Muscle layer of duodenum (tissue), 2 donors: ENCODE measurements around the gene SPRYD7.
"Not testable (repeated sequence)": the region's sequence is repeated elsewhere in the genome, so short reads cannot be mapped to it uniquely, and the experiment has no call there.

Source experiments
- H3K27ac ChIP-seq: one replicate; pipeline ENCODE4 v1.7.0; 2013; ENCODE audit warnings: mild to moderate bottlenecking, low read length
- H3K27me3 ChIP-seq: one replicate; pipeline ENCODE4 v1.7.0; 2013; ENCODE audit warnings: low read depth, mild to moderate bottlenecking, control low read depth, low read length
- H3K36me3 ChIP-seq, 2 donors: one replicate each; pipeline ENCODE4 v1.7.0; 2013; ENCODE audit warnings: low read length in 2 of 2, control low read depth in 1 of 2, mild to moderate bottlenecking in 1 of 2; ENCODE audit not compliant: insufficient read depth in 2 of 2, control insufficient read depth in 1 of 2
- H3K4me1 ChIP-seq, 2 donors: one replicate each; pipeline ENCODE4 v1.7.0; 2013; ENCODE audit warnings: low read length in 2 of 2, mild to moderate bottlenecking in 2 of 2, control low read depth in 1 of 2, moderate library complexity in 1 of 2; ENCODE audit not compliant: insufficient read depth in 2 of 2, control insufficient read depth in 1 of 2
- H3K4me3 ChIP-seq, 2 donors: one replicate each; pipeline ENCODE4 v1.7.0; 2013; ENCODE audit warnings: low read length in 2 of 2, low read depth in 1 of 2, mild to moderate bottlenecking in 1 of 2
- H3K9me3 ChIP-seq, 2 donors: one replicate each; pipeline ENCODE4 v1.7.0; 2013; ENCODE audit warnings: low read length in 2 of 2, control low read depth in 1 of 2, mild to moderate bottlenecking in 1 of 2; ENCODE audit not compliant: control insufficient read depth in 1 of 2
- donor health status: healthy.

The SPRYD7 gene

GRCh38 chr13:49932066-49932465 is 4.1 kb downstream of the SPRYD7 start:
- Histone ChIP-seq H3K27ac (no peak overlapping the region), H3K27me3 (no peaks in the 10 kb centered on the region), H3K9me3 (no peaks in the 10 kb centered on the region), H3K36me3 (peaks cover 0 to 14% of the 10 kb centered on the region in 2 donors), H3K4me1 (peaks cover 4 to 30% of the 10 kb centered on the region in 2 donors), H3K4me3 (no peak overlapping the region)

GRCh38 chr13:49927755-49928154 is 8.4 kb downstream of the SPRYD7 start:
- H3K4me1 ChIP-seq = peaks cover 0 to 4% of the 10 kb centered on the region in 2 donors
- H3K9me3 ChIP-seq = no peaks in the 10 kb centered on the region
- H3K36me3 ChIP-seq = peaks cover 8 to 34% of the 10 kb centered on the region in 2 donors
- H3K4me3 ChIP-seq = no peak overlapping the region
- H3K27me3 ChIP-seq = no peaks in the 10 kb centered on the region
- H3K27ac ChIP-seq = no peak overlapping the region

GRCh38 chr13:49925881-49926418 is 10.2 kb downstream of the SPRYD7 start:
- H3K36me3 ChIP-seq = peaks cover 11 to 44% of the 10 kb centered on the region in 2 donors
- H3K4me3 ChIP-seq = no peak overlapping the region
- H3K27ac ChIP-seq = no peak overlapping the region
- H3K4me1 ChIP-seq = no peaks in the 10 kb centered on the region
- no peaks in the 10 kb centered on the region for H3K9me3 ChIP-seq
- no peaks in the 10 kb centered on the region for H3K27me3 ChIP-seq

- peaks cover 15 to 34% of the 10 kb centered on the region in 2 donors for H3K36me3 ChIP-seq
- no peaks in the 10 kb centered on the region for H3K27me3 ChIP-seq
- H3K4me3 ChIP-seq = no peak overlapping the region
- H3K27ac ChIP-seq = no peak overlapping the region
- H3K4me1 ChIP-seq = no peaks in the 10 kb centered on the region
- no peaks in the 10 kb centered on the region for H3K9me3 ChIP-seq
These were observed 13.8 kb downstream of the SPRYD7 start for GRCh38 chr13:49922301-49922700.

GRCh38 chr13:49920969-49921368 is 15.2 kb downstream of the SPRYD7 start:
- peaks cover 20 to 30% of the 10 kb centered on the region in 2 donors for H3K36me3 ChIP-seq
- H3K27me3 ChIP-seq, H3K27ac ChIP-seq, H3K9me3 ChIP-seq, H3K4me1 ChIP-seq, H3K4me3 ChIP-seq: not testable (repeated sequence)

- H3K4me1 ChIP-seq, H3K27me3 ChIP-seq, H3K27ac ChIP-seq, H3K9me3 ChIP-seq, H3K4me3 ChIP-seq: not testable (repeated sequence)
- H3K36me3 ChIP-seq = peaks cover 19 to 28% of the 10 kb centered on the region in 2 donors
These were observed 18.0 kb downstream of the SPRYD7 start for GRCh38 chr13:49918106-49918505.

- peaks cover 20 to 23% of the 10 kb centered on the region in 2 donors for H3K36me3 ChIP-seq
- no peak overlapping the region for H3K27ac ChIP-seq
- no peak overlapping the region for H3K4me3 ChIP-seq
- H3K9me3 ChIP-seq = no peaks in the 10 kb centered on the region
- no peaks in the 10 kb centered on the region for H3K4me1 ChIP-seq
- no peaks in the 10 kb centered on the region for H3K27me3 ChIP-seq
These were observed 21.2 kb downstream of the SPRYD7 start for GRCh38 chr13:49914947-49915346.

- Histone ChIP-seq H3K4me3 (no peak overlapping the region), H3K36me3 (peaks cover 5 to 8% of the 10 kb centered on the region in 2 donors), H3K27me3 (no peaks in the 10 kb centered on the region), H3K4me1 (no peaks in the 10 kb centered on the region), H3K27ac (no peak overlapping the region), H3K9me3 (no peaks in the 10 kb centered on the region)
These were observed 27.5 kb downstream of the SPRYD7 start for GRCh38 chr13:49908637-49909036.

GRCh38 chr13:49904729-49905456 is 31.2 kb downstream of the SPRYD7 start:
- Histone ChIP-seq H3K9me3 (no peaks in the 10 kb centered on the region), H3K27me3 (no peaks in the 10 kb centered on the region), H3K4me1 (no peaks in the 10 kb centered on the region), H3K27ac (no peak overlapping the region), H3K36me3 (no peaks in the 10 kb centered on the region), H3K4me3 (no peak overlapping the region)

GRCh38 chr13:49898792-49899191 is 37.3 kb downstream of the SPRYD7 start:
- Histone ChIP-seq H3K27me3 (no peaks in the 10 kb centered on the region), H3K4me3 (no peak overlapping the region), H3K36me3 (no peaks in the 10 kb centered on the region), H3K9me3 (no peaks in the 10 kb centered on the region), H3K4me1 (no peaks in the 10 kb centered on the region), H3K27ac (no peak overlapping the region)

- no peak overlapping the region for H3K4me3 ChIP-seq
- no peaks in the 10 kb centered on the region for H3K9me3 ChIP-seq
- H3K27me3 ChIP-seq = no peaks in the 10 kb centered on the region
- no peaks in the 10 kb centered on the region for H3K4me1 ChIP-seq
- H3K27ac ChIP-seq = no peak overlapping the region
- H3K36me3 ChIP-seq = no peaks in the 10 kb centered on the region
These were observed 38.4 kb downstream of the SPRYD7 start for GRCh38 chr13:49897713-49898112.

- no peaks in the 10 kb centered on the region for H3K9me3 ChIP-seq
- no peaks in the 10 kb centered on the region for H3K4me1 ChIP-seq
- no peak overlapping the region for H3K27ac ChIP-seq
- H3K4me3 ChIP-seq = no peak overlapping the region
- no peaks in the 10 kb centered on the region for H3K27me3 ChIP-seq
- H3K36me3 ChIP-seq = no peaks in the 10 kb centered on the region
These were observed 40.3 kb downstream of the SPRYD7 start for GRCh38 chr13:49895826-49896225.
